GM19372 (cell line): Measurements from ENCODE around the gene STMN1.

ENCODE experiments used
- ATAC-seq: cut with Tn5 transposase; IDR thresholded peaks from one replicate; pipeline ENCODE4 v1.9.1; 2021; ENCODE audit warnings: mild to moderate bottlenecking, low read depth, moderate library complexity; ENCODE audit not compliant: unreplicated experiment

STMN1 gene

GRCh38 chr1:25896266-25896665 is 10.0 kb downstream of the STMN1 start:
- no peak for ATAC-seq

- peak; percentile 79 for ATAC-seq
Measured at GRCh38 chr1:25895365-25895990, 10.7 kb downstream of the STMN1 start.

DNA sequence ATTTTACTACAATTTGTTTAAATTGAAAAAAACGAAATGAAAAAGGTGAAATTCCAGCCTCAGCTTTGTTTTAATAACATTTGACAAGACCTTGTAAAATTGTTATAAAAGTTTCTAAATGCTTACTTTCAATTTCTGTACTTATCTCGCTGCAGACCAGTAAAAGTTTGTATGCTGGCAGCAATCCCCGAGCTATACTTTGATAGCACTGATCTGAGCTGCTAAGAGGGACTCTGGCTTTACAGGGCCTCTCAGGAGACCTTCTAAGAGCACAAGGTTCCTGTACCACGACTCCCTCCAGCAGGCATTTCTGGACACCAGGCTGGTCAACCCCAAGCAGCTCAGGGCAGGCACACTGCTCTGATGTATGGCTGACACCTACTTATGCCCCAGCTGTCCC is 13.1 kb downstream of the STMN1 start:
- no peak for ATAC-seq

DNA sequence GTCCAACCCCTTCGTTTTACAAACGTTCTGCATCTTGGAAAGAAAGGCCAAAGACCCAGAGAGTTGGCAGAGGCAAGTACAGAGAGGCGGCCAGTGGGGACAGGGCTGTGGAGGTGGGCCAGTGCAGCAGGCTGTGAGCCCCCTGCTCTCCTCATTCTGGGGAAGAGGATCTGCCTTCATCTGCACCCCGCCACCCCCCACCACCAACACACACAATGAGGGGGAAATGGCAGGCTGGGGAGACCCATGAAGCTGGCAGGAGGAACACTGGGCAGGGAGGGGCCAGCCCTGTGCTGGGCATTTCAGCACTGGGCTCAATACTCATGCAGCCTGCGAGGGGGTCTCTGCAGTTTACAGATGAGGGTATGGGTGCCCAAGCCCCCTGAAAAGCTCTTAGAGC is 14.6 kb downstream of the STMN1 start:
- no peak for ATAC-seq

- no peak for ATAC-seq
Measured at GRCh38 chr1:25890239-25891034, 15.8 kb downstream of the STMN1 start.

DNA sequence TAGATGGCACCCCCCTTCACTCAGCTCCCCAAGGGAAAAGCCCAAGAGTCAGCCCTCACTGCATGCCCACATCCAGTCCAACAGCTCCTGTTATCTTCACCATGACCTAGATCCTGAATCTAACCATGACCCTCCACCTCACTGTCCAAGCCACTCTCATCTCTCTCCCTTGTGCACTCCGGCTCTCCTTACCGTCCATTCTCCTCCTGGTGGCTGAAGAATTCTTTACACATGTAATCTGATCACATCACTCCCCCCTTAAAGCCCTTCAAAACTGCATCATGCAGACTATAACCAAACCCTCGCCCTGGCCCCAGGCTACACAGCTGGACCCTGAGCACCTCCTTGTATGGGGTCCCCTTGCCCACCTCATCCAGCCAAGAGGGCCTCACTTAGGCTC is 16.7 kb downstream of the STMN1 start:
- no peak for ATAC-seq

- no peak for ATAC-seq
Measured at GRCh38 chr1:25888426-25888987, 17.7 kb downstream of the STMN1 start.

- ATAC-seq: no peak
Measured at GRCh38 chr1:25885602-25886001, 20.6 kb downstream of the STMN1 start.

GRCh38 chr1:25881266-25881665 is 25.0 kb downstream of the STMN1 start:
- ATAC-seq: no peak

GRCh38 chr1:25880518-25880917 is 25.7 kb downstream of the STMN1 start:
- no peak for ATAC-seq

- no peak for ATAC-seq
Measured at GRCh38 chr1:25879675-25880074, 26.5 kb downstream of the STMN1 start.

DNA sequence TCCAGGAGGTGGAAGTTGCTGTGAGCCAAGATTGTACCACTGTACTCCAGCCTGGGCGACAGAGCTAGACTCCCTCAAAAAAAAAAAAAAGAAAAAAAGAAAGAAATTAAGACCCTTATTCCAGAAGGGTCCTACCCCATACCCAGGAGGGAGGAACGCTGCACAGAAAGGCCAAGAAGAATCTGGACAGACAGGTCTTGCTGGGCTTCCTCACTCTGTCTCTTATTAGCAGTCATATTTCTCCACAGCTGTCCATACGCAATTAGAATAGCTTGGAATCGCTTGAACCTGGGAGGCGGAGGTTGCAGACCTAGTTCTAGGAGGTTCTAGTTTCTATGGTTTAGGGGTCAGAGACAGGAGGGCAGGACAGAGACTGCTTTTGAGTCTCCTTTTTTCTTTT is 27.5 kb downstream of the STMN1 start:
- ATAC-seq: no peak

DNA sequence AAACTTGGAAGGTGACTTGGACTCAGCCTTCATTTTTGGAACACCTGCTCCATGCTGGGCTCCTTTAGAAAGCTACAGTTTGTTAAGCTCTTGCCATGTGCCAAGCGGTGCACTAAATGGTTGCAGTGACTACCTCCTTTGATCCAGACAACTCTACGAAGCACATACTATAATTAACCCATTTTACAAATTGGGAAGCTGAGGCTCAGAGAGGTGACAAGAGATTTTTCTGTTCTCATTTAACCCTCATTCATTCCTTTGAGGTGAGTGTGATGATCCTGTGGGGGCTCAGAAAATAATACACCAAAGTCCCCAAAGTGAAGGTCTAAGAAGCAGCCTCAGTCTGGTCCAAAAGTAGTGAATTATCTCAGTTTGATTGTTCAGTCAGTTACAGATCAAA is 29.1 kb downstream of the STMN1 start:
- no peak for ATAC-seq

DNA sequence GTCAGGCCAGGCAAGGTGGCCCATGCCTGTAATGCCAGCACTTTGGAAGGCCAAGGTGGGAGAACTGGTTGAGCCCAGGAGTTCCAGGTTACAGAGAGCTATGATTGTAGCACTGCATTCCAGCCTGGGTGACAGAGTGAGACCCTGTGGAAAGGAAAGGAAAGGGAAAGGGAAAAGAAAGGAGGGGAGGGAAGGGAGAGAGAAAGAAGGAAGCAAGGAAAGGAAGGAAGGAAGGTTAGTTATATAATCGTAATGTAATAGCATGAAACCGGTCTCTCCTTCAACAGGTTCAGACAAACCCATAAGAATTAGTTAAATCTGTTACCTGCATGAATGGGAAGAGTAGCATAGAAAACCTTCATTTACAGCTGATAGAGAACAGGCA is 29.5 kb downstream of the STMN1 start:
- ATAC-seq: no peak

- peak; percentile 23 for ATAC-seq
Measured at GRCh38 chr1:25875856-25876692, 30.1 kb downstream of the STMN1 start.

DNA sequence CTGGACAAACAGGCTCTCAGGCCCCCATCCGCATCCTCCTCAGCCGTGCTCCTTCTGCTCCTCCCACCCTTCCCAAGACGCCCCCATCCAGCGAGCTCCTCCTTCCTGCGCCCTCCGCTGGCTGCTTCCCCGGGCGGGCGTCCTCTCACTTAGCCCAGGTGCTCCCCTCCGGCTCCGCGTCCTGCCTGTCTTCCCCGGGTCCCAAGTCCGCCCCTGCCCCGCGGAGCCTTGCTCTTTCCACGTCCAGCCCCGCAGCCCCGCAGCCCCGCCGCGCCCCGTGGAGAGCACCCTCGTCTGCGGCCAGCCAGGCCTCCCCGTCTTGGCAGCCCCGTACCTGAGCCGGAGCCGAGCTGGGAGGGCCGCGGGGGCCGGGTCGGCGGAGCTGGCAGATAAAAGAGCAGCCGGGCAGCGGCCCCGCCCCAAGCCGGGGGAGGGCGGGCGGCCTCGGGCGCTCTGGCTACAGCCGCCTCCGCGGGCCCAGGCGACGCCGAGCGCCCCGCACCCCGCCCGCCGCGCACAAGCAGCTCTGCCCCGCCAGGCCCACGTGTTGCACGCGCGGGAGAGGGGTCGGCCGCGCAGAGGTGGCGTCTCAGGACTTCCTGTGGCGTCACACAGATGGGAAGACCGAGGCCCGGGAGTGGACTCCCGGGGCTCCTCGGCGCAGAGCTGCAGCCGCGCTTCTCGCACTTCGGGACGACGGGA is 30.9 kb downstream of the STMN1 start, which contains the start of gene PAQR7:
Gene PAQR7, minus strand, starts transcription at position 555 of the 702 bp plus-strand sequence. CDS start 11,869 bp downstream, outside the sequence.
- ATAC-seq: peak; percentile 62

DNA sequence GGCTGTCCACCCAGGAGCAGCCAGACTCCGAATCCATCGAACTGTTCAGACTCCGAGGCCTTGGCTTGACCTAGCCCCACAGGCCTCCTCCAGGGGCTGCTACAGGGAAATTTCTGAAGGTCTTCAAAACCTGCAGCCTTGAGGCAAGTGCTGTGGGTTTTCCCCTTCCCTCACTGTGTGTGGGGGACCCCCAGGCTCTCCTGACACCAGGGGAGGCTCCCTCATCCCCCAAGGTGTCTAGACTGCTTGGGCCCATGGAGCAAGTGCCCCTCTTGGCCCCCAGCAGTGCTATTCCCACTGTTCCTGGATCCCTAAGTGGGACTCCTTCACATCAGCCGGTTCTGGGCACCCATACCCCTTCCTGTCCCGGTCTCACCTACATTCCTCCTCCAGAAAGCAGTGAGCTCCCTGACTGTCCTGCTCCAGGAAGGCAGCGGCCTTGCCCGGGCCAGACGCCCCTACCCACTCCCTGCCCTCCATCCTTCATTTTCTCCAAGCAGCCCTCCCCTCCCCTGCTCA is 31.5 kb downstream of the STMN1 start:
- ATAC-seq: no peak

DNA sequence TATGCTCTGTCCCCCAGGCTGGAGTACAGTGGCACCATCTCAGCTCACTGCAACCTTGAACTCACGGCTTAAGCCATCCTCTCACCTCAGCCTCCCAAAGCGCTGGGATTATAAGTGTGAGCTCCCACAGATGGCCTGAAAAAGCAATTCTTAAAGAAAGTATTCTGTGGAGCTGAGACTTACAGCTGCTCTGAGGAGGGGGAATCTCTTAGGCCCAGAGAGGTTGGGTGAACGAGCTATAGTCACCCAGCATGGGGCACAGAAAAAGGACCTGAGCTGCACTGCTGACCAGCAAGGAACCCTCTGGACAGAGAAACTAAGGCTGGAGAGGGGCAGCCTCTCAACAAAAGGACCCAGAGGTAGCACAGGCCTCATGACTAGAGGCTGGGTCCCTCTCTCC is 32.0 kb downstream of the STMN1 start:
- no peak for ATAC-seq

- ATAC-seq: no peak
Measured at GRCh38 chr1:25873120-25873519, 33.1 kb downstream of the STMN1 start.

DNA sequence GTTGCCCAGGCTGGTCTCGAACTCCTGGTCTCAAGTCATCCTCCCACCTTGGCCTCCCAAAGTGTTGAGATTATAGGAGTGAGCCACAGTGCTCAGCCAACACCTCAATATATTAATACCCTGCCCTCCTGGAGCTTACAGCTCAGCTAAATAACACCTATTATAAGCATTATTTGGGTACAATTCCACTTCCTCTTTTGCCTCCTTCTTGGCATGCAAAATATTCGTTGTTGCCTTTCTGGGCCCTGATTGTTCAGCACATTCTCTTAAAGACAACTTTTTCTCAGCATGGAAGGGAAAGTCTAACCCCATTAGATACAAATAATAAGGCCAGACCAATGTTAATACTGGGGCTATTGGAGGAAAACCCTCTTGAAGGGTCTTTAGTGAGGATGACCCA is 33.5 kb downstream of the STMN1 start:
- ATAC-seq: no peak
